A673 (cell line): ENCODE measurements around the gene ZFR.

Experiments used
- EZH2 ChIP-seq: fragments of 200-600 bp; sonication (generic); IDR thresholded peaks from 2 replicates; pipeline ENCODE4 v1.6.1; 2017; ENCODE audit warnings: borderline replicate concordance, low read depth, mild to moderate bottlenecking, mixed read lengths, antibody characterized with exemption, low read length; ENCODE audit not compliant: poor library complexity, severe bottlenecking
- TF ChIP-seq, protein P1 (sequence below): fragments of 300-800, 200-600 bp; sonication (generic); conservative IDR thresholded peaks from 2 replicates; pipeline ENCODE4 v1.5.1; 2017; ENCODE audit warnings: low read depth, mild to moderate bottlenecking, antibody characterized with exemption, low read length, moderate library complexity, mixed read lengths

DNA sequence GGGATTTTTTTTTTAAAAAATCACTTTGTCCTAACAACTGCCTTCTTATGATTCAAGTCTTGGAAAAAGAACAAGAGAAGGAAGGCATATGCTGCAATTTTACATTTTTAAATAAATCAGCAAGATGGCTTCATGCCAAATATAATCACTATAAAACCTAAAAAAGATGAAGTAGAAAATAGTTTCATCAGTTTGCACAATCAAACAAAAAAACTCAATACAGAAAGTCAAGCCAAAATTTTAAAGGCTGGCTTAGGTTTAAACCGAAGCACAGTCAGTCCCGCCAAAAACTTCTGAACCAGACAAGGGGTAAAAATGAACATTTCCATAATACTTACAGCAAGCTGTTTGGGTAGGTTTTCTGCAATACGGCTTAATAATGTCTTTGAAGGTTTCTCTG lies 57.3 kb downstream of the ZFR start:
- TF ChIP-seq, protein P1, sequence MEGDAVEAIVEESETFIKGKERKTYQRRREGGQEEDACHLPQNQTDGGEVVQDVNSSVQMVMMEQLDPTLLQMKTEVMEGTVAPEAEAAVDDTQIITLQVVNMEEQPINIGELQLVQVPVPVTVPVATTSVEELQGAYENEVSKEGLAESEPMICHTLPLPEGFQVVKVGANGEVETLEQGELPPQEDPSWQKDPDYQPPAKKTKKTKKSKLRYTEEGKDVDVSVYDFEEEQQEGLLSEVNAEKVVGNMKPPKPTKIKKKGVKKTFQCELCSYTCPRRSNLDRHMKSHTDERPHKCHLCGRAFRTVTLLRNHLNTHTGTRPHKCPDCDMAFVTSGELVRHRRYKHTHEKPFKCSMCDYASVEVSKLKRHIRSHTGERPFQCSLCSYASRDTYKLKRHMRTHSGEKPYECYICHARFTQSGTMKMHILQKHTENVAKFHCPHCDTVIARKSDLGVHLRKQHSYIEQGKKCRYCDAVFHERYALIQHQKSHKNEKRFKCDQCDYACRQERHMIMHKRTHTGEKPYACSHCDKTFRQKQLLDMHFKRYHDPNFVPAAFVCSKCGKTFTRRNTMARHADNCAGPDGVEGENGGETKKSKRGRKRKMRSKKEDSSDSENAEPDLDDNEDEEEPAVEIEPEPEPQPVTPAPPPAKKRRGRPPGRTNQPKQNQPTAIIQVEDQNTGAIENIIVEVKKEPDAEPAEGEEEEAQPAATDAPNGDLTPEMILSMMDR = no peak
- no peak for TF ChIP-seq EZH2
